Astrocyte of the spinal cord (primary cell): Measurements from ENCODE around the gene DISP3.

Experiments
- DNase-seq: peaks from one replicate; pipeline ENCODE4 v3.0.0; 2011; ENCODE audit warnings: low read depth, low spot score
- H3K4me3 ChIP-seq: 2 replicates; pipeline ENCODE4 v1.5.1; 2011; ENCODE audit warnings: low read depth, mild to moderate bottlenecking, low read length, moderate library complexity
- in situ Hi-C: cut with HindIII; loops from 2 replicates; pipeline ENCODE4 v1.10.0; 2017; ENCODE audit warnings: low sequenced_read_pairs
- TF ChIP-seq, protein P1 (sequence below): IDR thresholded peaks from 2 replicates; pipeline ENCODE4 v1.5.1; 2012; ENCODE audit warnings: low read depth, mild to moderate bottlenecking, low read length, inconsistent platforms

The DISP3 gene

DNA sequence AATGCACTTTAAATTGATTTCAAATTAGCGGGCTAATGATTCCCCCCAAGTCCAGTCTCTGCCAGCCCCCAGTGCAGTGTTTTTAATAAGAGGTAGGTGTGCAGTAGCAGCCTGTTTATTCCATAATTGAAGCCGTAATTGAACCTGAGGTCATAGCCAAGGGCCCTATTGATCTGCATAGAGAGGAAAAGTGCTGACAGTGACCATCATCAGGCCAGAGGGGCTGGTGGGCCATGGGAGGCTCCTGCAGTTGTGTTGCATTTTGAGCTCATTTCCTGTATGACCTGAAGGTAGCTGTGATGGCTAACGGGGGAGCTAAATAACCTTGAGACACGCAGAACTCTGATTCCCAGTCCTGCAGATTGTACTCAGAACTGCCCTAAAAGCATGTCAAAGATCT lies 67.5 kb downstream of the DISP3 start:
- no peak for DNase-seq
- TF ChIP-seq, protein P1, sequence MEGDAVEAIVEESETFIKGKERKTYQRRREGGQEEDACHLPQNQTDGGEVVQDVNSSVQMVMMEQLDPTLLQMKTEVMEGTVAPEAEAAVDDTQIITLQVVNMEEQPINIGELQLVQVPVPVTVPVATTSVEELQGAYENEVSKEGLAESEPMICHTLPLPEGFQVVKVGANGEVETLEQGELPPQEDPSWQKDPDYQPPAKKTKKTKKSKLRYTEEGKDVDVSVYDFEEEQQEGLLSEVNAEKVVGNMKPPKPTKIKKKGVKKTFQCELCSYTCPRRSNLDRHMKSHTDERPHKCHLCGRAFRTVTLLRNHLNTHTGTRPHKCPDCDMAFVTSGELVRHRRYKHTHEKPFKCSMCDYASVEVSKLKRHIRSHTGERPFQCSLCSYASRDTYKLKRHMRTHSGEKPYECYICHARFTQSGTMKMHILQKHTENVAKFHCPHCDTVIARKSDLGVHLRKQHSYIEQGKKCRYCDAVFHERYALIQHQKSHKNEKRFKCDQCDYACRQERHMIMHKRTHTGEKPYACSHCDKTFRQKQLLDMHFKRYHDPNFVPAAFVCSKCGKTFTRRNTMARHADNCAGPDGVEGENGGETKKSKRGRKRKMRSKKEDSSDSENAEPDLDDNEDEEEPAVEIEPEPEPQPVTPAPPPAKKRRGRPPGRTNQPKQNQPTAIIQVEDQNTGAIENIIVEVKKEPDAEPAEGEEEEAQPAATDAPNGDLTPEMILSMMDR = no peak
- in situ Hi-C loops = no loop called here
- no peak overlapping the region for H3K4me3 ChIP-seq

DNA sequence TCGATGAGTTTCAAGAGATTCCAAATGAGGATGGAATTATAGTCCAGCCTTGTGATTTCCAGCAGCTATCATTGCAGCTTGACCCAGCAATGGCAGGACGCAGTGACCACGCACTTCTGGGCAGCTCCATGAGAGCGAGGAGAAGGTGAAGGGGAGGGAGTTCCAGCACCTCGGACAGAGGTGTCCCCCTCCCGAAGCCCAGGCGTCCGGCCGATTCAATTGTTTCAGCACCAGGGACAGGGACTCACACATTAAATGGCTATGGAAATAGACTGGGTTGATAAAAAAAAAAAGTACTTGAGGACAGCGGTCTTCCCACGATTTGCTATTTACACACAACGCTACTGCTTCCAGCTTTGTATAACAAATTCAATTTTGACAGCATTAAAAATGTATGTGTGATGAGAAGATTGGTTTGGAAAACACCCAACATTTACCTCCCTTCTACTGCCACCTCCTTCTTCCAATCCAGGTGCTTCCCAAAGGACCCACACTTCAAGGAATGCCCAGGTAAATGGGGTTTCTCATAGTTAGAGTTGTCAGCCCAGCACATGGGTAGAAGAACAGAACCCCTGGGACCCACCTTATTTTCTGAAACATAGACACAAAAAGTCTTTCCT lies 71.8 kb downstream of the DISP3 start:
- in situ Hi-C loops = no loop called here
- TF ChIP-seq, protein P1 = no peak
- DNase-seq = peak; percentile 81
- no peak overlapping the region for H3K4me3 ChIP-seq

DNA sequence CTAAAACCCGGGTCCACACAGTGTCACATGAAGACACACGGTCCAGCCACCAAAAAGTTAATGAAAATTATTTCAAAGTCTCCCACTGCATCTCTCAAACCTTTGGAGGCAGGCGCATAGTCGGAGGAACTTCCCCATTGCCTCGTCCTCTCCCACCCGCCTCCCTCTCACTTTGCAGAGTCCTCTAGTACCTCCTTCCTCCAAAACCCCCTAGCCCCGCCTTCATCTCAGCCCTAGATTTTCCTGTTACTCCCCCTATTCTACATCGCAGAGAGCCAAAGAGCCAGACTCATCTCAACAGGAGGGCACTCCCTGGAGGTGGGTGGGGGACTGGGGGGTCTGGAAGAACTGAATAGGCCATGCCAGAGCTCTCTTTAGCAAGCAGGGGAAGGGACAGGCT lies 79.3 kb downstream of the DISP3 start:
- TF ChIP-seq, protein P1 = no peak
- no peak for DNase-seq
- H3K4me3 ChIP-seq = no peak overlapping the region
- in situ Hi-C loops = no loop called here

DNA sequence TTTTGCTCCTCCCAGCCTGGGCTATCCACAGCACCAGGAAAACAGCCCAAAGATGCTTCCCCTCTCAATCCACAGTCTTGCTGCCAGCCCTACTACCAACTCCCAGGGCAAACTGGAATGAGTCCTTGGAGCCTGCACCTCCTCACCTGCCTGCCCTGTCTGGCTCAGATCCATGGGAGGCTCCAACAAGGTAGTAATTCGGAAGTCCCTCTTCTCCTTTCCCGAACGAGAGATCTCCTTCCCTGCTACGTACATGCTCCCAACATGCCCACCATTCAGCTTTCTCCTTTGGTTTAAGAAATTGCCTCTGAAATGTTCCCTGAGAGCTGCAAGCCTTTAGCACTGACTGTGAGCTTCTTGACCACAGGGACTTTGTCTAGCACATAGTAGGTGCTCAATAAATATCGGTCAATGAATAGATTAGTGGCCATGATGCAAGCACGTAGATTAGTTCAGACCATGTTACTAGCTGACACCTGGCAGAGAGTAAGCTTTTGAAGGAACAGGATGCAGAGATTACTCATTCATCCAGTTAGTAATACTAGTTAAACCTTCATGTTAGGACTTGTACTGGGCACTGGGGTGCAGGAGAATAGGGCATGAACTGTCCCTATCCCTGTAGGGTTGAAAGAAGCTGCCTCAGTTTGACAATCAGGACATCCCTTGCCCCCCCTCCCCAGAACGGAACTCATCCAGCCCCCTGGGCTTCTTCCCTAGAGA lies 80.1 kb downstream of the DISP3 start:
- DNase-seq = no peak
- in situ Hi-C loops = no loop called here

DNA sequence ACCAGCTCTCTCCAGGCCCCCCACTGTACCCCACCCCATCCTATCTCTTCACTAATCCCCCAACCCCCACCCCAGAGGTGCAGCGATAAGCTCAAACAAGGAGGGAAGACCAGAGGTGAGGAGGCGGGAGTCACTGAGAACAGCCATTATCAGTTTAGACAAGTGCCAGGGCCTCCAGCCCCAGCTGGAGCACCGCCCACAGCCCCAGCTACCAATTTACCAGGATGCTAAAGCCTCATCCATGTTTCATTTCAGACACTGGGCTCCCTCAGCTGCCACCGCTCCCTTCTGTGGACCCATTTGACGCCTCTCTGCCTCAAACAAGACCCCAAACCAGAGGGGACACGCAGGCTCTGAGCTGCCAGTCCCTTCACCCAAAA lies 80.6 kb downstream of the DISP3 start:
- TF ChIP-seq, protein P1 = no peak
- in situ Hi-C loops = no loop called here
- no peak for DNase-seq
- H3K4me3 ChIP-seq = no peak overlapping the region

More for the DNA sequence above, 80.1 kb downstream of the DISP3 start:
- no peak overlapping the region for H3K4me3 ChIP-seq
- TF ChIP-seq, protein P1 = no peak

DNA sequence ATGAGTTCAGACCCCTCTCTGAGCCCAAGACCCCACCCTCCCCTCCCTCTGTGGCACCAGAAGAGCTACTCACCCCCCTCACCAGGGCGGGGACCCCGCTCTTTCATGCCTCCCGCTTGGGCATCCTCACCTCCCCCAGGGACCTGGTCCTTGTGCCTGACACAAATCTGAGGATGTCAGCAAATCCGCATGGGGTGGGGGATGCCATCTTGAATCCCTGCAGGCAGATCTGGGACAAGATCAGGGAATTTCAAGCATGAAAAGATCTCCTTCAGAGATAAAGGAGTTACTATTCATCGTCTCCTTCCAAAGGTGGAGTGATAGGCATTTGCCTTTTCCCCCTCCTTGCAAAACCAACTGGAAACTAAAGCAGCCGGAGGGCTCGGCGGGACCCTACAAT lies 81.1 kb downstream of the DISP3 start:
- no peak for DNase-seq
- TF ChIP-seq, protein P1 = no peak
- no peak overlapping the region for H3K4me3 ChIP-seq
- in situ Hi-C loops = no loop called here
